Measurements from ENCODE around the gene RRAGC. TPM values are rescaled to one million over a fixed set of nuclear protein-coding genes. Genes with fewer than 3 reads are reported as not detected.
"Not testable (repeated sequence)": the region's sequence is repeated elsewhere in the genome, so short reads cannot be mapped to it uniquely, and the experiment has no call there.

RRAGC gene
- total RNA-seq, 4 donors from 2014 or later = 10.0 to 25.0 (median 21.9) TPM

DNA sequence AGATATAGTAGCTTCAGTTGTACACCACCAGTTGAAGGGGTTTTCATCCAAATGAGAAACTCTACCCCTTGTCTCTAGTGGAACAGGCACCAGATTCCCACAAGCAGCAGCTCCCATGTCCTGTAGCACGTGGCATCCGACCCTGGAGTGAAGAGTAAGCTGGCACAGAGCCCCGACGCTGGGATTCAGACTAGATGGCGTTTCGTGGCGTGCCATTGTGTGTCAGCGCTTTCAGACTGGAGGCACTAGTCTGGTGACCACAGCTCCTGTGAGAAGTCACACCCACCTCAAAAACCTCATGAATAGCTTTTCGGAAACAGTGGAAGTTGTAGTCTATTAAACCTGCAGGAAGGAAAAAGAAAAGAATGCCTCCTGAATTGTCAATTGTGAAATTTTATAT, 20.2 kb downstream of the RRAGC start:
- no peak overlapping the region for H3K4me3 ChIP-seq
- WGBS, 2 donors (ENCODE audit: low coverage in 1 of 2) = 90% methylated on average over 9 of the region's 9 CpGs; no CpG with 5 or more reads in 1 of the 2 donors
- H3K9me3 ChIP-seq = no peaks in the 10 kb centered on the region
- peaks cover 0 to 5% (median 0%) of the 10 kb centered on the region in 4 donors for H3K4me1 ChIP-seq
- TF ChIP-seq POLR2AphosphoS5 (IDR thresholded peaks at IDR 0.05) = no peak
- no peak for TF ChIP-seq EP300 (IDR thresholded peaks at IDR 0.05; ENCODE audit: low read depth)
- no peak for TF ChIP-seq CTCF (IDR thresholded peaks at IDR 0.05)
- TF ChIP-seq POLR2A (IDR thresholded peaks at IDR 0.05) = no peak
- no peak overlapping the region for H3K27ac ChIP-seq
- in situ Hi-C loops (cut with MboI; ENCODE audit: low pct_ligation_motif_present in 1 of 4, low pct_unique_long_range_greater_than_20kb in 1 of 4, low sequenced_read_pairs in 3 of 4) = loop anchor here in 2 of 4 donors (10.0 to 25.0 kb wide), 2 partner anchors 802 to 815 kb away; partner anchors contain the start of gene POU3F1 (in 1 of the 2)
- intact Hi-C loops (cut with DNase I; ENCODE audit: low total_unique reads) = no loop called here
- H3K27me3 ChIP-seq = no peaks in the 10 kb centered on the region
- no peak for DNase-seq
- H3K36me3 ChIP-seq = peaks cover 0 to 33% (median 14%) of the 10 kb centered on the region in 4 donors

DNA sequence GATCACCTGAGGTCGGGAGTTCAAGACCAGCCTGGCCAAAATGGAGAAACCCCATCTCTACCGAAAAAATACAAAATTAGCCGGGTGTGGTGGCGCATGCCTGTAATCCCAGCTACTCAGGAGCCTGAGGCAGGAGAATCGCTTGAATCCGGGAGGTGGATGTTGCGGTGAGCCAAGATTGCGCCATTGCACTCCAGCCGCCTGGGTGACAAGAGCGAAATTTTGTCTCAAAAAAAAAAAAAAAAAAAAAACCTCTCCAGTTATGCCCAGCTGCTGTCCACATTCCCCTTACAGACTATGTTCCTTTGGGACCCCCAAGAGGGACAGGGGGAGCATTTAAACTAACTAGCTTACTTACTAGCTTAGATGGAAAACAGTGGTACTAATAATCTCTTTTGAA, 23.3 kb downstream of the RRAGC start:
- in situ Hi-C loops (cut with MboI; ENCODE audit: low pct_ligation_motif_present in 1 of 4, low pct_unique_long_range_greater_than_20kb in 1 of 4, low sequenced_read_pairs in 3 of 4) = loop anchor here in 2 of 4 donors (10.0 to 25.0 kb wide), 2 partner anchors 799 to 812 kb away; partner anchors contain the start of gene POU3F1 (in 1 of the 2)
- H3K27ac ChIP-seq; H3K4me3 ChIP-seq; intact Hi-C loops (cut with DNase I; ENCODE audit: low total_unique reads); DNase-seq; H3K27me3 ChIP-seq; H3K4me1 ChIP-seq; H3K9me3 ChIP-seq: not testable (repeated sequence)
- H3K36me3 ChIP-seq = peaks cover 0 to 19% (median 9%) of the 10 kb centered on the region in 4 donors
- WGBS, 2 donors (ENCODE audit: low coverage in 1 of 2) = 87 to 93% methylated on average over 7 to 10 of the region's 10 CpGs

GRCh38 chr1:38834937-38835827, 24.4 kb downstream of the RRAGC start:
- 13 to 22% methylated on average over 1 to 3 of the region's 3 CpGs for WGBS, 2 donors (ENCODE audit: low coverage in 1 of 2)
- no peak overlapping the region for H3K4me3 ChIP-seq
- H3K27me3 ChIP-seq = peaks cover 3% of the 10 kb centered on the region
- H3K27ac ChIP-seq = no peak overlapping the region
- TF ChIP-seq CTCF (IDR thresholded peaks at IDR 0.05) (peak; percentile 71 to 79 (median 74)), POLR2A (IDR thresholded peaks at IDR 0.05) (no peak), POLR2AphosphoS5 (IDR thresholded peaks at IDR 0.05) (no peak)
- intact Hi-C loops (cut with DNase I; ENCODE audit: low total_unique reads) = no loop called here
- H3K36me3 ChIP-seq = peaks cover 0 to 19% (median 9%) of the 10 kb centered on the region in 4 donors
- in situ Hi-C loops (cut with MboI; ENCODE audit: low pct_ligation_motif_present in 1 of 4, low pct_unique_long_range_greater_than_20kb in 1 of 4, low sequenced_read_pairs in 3 of 4) = loop anchor here in 2 of 4 donors (10.0 to 25.0 kb wide), 2 partner anchors 798 to 810 kb away; partner anchors contain the start of gene POU3F1 (in 1 of the 2)
- no peaks in the 10 kb centered on the region for H3K9me3 ChIP-seq
- no peaks in the 10 kb centered on the region for H3K4me1 ChIP-seq
- peak; percentile 19 for DNase-seq

DNA sequence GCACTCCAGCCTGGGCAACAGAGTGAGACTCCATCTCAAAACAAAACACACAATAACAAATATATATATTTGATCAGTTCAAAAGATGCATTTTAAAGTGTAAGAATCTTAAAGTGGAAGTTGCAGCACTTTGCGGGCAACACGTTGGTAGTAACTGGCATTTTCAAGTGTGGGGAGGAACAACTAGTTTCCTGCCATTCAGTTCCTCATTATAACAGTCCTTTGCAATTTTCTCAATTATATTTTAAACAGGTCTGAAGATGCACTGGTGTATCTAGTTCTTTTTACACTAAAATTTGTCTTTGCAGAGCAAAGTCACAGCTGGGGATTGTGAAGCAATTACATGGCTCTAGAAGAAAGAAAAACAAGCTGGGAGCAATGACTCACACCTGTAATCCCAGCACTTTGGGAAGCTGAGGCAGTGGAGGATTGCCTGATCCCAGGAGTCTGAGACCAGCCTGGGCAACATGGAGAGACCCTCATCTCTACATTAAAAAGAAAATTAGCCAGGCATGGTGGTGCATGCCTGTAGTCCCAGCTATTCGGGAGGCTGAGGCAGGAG, 25.3 kb downstream of the RRAGC start:
- Histone ChIP-seq H3K9me3 (no peaks in the 10 kb centered on the region), H3K27ac (no peak overlapping the region), H3K4me3 (no peak overlapping the region), H3K4me1 (peaks cover 0 to 4% (median 0%) of the 10 kb centered on the region in 4 donors), H3K36me3 (peaks cover 0 to 14% (median 7%) of the 10 kb centered on the region in 4 donors), H3K27me3 (peaks cover 4% of the 10 kb centered on the region)
- TF ChIP-seq CTCF (IDR thresholded peaks at IDR 0.05) (no peak), POLR2AphosphoS5 (IDR thresholded peaks at IDR 0.05) (no peak), POLR2A (IDR thresholded peaks at IDR 0.05) (no peak), EP300 (IDR thresholded peaks at IDR 0.05; ENCODE audit: low read depth) (no peak)
- no peak for DNase-seq
- in situ Hi-C loops (cut with MboI; ENCODE audit: low pct_ligation_motif_present in 1 of 4, low pct_unique_long_range_greater_than_20kb in 1 of 4, low sequenced_read_pairs in 3 of 4) = loop anchor here in 2 of 4 donors (10.0 to 25.0 kb wide), 2 partner anchors 797 to 810 kb away; partner anchors contain the start of gene POU3F1 (in 1 of the 2)
- 62 to 77% methylated on average over 2 to 3 of the region's 3 CpGs for WGBS, 2 donors (ENCODE audit: low coverage in 1 of 2)
- intact Hi-C loops (cut with DNase I; ENCODE audit: low total_unique reads) = no loop called here
